NCI-H2107 (cell line): Measurements from ENCODE around the gene AIFM3.
"Not testable (repeated sequence)": the region's sequence is repeated elsewhere in the genome, so short reads cannot be mapped to it uniquely, and the experiment has no call there.

Source experiments
- DNase-seq: peaks from one replicate; lab custom pipeline; 2025; lab: John Stamatoyannopoulos, UW

The AIFM3 gene, protein sequence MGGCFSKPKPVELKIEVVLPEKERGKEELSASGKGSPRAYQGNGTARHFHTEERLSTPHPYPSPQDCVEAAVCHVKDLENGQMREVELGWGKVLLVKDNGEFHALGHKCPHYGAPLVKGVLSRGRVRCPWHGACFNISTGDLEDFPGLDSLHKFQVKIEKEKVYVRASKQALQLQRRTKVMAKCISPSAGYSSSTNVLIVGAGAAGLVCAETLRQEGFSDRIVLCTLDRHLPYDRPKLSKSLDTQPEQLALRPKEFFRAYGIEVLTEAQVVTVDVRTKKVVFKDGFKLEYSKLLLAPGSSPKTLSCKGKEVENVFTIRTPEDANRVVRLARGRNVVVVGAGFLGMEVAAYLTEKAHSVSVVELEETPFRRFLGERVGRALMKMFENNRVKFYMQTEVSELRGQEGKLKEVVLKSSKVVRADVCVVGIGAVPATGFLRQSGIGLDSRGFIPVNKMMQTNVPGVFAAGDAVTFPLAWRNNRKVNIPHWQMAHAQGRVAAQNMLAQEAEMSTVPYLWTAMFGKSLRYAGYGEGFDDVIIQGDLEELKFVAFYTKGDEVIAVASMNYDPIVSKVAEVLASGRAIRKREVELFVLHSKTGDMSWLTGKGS

DNA sequence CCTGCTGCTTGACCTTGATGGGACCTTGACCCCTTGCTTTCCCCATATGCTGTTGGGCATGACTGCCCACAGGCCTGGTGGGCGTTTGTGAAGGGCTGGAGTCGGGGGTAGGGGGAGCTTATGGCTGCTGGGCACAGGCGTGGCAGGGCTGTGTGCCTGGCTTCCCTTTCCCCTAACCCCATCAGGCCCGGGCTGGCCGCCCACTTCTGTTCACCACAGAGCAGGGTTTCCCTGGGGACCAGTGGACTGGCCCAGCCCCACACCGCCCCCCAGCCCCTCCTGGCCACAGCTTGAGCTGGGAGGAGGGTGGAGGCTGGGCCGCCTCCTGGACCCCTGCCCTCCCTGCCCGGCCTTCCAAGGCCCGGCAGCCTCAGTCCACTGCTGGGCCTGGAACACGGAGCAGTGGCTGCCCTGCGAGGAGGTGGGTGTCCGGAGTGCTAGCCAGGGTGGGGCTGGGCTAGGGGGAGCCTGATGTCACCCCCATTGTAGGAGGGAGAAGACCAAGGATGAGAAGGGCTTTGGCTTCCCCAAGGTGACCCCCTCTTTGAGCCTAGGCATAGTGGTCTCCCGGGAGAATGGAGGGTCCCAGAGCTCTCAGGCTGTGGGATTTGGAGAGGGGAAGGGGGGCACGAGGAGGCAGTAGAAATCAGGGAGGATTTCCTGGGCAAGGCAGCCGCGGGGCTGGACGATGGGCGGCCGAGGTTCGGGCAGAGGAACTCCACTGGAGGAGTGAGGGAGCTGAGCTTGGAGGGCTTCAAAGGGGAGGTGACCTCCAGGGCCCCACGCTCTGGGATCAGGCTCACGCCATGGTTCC is at the start of gene AIFM3:
Gene AIFM3, plus strand, starts transcription at position 373 of the 814 bp plus-strand sequence. CDS start 690 bp downstream, outside the sequence.
- no peak for DNase-seq

DNA sequence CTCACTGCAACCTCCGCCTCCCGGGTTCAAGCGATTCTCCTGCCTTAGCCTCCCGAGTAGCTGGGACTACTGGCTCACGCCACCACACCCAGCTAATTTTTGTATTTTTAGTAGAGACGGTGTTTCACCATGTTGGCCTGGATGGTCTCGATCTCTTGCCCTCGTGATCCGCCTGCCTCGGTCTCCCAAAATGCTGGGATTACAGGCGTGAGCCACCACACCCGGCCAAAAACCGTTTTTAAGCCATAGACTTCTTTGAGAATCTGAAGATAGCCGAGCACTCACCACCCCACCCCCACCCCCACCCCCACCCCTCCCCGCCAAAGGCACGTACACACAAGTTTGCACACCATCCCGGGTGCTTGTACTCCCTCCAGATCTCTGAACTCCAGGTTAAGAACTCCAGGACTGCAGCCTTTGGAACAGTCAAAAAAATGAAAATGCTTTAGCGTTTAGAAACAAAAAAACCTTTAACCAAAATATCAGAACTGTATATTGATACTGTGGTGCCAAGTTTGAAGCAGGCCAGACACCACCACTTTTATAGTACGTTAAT is 48.3 kb upstream of the AIFM3 start:
- DNase-seq: no peak

DNA sequence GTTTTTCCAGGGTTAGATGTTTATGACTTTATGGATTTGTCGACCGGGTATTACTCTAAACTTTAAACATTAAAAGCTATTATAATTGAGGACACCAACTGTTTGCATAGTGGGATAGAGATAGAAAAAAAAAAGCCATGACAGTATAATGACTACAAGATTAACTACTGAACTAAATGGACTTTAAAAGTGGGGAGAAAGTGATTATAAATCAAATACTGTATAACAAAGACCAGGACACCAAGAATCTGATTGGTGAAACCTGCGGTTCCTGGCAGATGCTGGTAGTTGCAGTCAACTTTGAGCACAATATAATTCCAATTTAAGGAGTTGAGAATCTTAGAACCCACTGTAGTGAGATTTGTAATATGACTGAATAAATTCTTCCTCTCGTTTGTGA is 47.3 kb upstream of the AIFM3 start:
- no peak for DNase-seq

DNA sequence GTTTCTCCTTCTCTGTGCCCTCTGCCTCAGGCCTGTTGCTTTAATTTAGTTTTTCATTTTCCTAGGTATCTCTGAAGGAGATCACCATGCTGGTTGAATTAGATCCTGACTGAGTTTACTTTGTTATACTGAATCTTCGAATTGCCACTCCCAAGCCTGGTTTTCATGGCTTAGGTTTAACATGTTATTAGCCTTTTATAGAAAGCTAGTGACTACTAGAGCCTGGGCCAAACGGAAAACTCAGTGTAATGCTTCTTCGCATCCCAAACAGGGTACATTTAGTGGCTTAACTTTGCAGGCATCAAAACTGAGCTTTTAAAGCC is 46.2 kb upstream of the AIFM3 start:
- DNase-seq: no peak

DNA sequence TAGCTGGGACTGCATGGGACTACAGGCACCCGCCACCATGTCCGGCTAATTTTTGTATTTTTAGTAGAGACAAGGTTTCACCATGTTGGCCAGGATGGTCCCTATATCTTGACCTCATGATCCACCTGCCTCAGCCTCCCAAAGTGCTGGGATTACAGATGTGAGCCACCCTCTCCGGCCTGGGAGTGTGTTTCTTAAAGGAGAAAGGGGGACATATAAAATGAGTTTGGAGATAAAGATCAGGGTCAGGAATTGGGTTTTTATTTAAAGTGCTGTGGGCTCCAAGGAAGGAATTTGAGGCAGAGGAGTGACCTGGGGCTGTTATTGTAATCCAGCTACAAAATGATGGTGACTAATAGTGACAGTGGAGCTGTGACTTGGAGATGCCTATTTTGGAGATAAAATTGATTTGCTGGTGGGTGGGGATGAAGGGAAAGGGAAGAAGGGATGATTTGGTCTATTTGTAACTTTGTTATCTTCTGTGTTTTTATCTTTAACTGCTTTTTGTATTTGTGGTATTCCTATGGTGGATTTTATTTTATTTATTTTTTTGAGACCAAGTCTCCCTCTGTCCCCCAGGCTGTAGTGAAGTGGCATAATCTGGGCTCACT is 44.8 kb upstream of the AIFM3 start:
- no peak for DNase-seq

DNA sequence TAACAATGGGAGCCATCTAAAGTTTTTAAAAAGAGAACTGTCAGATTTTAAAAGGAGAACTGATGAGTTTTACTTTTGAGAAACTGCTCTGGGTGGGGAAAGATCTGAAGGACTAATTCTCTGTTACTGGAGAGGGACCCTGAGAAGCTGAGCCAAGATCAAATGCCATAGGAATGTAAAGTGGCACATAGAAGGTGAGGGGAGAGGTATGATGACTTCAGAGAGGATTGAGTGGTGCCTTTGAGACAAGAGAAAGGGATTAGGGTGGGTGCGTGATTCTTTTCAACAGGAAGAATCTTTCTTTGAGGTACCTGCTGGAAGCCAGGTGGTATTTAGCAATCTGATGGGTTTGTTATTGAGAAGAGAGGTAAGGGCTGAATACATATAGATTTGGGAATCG is 40.8 kb upstream of the AIFM3 start:
- no peak for DNase-seq

DNA sequence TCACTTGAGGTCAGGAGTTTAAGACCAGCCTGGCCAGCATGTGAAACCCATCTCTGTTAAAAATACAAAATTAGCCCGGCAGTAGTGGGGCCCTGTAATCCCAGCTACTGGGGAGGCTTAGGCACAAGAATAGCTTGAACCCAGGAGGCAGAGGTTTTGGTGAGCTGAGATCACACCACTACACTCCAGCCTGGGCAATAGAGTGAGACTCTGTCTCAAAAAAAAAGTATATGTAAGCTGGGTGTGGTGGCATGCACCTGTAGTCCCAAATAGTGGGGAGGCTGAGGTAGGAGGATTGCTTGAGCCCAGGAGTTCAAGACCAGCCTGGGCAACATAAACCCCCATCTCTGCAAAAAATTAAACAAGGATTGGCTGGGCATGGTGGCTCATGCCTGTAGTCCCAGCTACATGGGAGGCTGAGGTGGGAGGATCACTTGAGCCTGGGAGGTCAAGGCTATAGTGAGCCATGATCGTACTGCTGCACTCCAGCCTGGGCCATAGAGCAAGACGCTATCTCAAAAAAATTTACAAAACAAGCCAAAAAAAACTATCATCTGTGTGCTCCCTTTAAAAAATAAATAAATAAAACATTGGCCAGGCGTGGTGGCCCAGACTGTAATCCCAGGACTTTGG is 39.0 kb upstream of the AIFM3 start:
- no peak for DNase-seq

DNA sequence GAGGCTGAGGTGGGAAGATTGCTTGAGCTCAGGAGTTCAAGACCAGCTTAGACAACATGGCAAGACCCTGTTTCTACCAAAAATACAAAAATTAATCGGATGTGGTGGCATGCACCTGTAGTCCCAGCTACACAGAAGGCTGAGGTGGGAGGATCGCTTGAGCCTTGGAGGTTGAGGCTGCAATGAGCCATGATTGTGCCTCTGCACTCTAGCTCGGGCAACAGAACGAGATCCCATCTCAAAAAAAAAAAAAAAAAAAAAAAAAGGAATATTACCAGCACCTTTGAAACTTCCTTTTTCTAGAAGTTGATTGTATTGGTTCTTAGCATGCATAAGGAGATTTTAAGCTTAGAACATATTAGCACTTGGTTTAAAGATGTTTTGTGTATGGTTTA is 38.5 kb upstream of the AIFM3 start:
- DNase-seq: no peak

DNA sequence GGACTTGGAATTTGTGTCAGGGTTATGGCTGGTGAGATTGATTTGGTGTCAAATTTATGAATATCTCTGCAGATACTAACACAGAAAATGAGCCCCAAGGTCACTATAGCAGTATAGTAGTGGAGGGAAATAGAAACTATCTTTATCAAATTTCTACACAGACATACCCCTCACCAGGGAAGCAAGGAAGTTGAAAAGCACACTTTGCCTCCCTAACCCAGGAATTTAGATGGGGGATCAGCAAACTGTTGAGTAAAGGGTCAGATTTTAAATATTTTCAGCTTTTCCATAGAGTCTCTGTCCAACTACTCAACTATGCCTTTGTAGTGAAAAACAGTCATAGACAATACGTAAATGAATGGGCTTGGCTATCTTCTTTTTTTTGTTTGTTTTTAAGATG is 37.1 kb upstream of the AIFM3 start:
- DNase-seq: no peak

DNA sequence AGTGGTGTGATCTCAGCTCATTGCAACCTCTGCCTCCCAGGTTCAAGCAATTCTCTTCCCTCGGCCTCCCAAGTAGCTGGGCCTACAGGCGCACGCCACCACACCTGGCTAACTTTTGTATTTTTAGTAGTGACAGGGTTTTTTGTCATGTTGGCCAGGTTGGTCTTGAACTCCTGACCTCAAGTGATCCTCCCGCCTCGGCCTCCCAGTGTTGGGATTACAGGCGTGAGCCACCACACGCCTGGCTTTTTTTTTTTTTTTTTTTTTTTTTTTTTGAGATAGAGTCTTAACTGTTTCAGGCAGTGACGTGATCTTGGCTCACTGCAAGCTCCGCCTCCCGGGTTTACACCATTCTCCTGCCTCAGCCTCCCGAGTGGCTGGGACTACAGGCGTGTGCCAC is 36.6 kb upstream of the AIFM3 start:
- not testable (repeated sequence) for DNase-seq

DNA sequence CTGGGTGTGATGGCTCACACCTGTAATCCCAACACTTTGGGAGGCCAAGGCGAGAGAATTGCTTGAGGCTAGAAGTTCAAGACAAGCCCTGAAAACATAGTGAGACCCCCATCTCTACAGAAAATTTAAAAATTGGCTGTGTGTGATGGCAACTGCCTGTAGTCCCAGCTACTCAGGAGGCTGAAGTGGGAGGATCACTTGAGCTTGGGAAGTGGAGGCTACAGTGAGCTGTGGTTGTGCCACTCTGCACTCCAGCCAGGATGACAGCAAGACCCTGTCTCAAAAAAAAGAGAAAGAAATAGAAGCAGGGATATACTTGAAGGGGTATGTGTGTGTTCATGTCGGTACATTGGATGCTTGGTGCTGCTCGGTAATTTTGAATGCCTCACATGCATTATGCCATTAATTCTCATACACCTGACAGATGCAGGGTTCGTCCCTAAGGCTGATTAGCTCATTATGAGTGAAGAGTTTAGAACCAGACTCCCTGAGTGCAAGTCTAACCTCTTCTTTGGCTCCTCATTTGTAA is 35.9 kb upstream of the AIFM3 start:
- no peak for DNase-seq

DNA sequence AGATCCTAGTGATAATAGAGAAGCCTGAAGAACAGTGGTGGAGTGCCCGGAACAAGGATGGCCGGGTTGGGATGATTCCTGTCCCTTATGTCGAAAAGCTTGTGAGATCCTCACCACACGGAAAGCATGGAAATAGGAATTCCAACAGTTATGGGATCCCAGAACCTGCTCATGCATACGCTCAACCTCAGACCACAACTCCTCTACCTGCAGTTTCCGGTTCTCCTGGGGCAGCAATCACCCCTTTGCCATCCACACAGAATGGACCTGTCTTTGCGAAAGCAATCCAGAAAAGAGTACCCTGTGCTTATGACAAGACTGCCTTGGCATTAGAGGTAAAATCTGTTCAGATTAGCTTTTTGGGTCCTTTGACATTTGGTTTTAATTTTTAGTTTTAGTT is 33.1 kb upstream of the AIFM3 start:
- no peak for DNase-seq

DNA sequence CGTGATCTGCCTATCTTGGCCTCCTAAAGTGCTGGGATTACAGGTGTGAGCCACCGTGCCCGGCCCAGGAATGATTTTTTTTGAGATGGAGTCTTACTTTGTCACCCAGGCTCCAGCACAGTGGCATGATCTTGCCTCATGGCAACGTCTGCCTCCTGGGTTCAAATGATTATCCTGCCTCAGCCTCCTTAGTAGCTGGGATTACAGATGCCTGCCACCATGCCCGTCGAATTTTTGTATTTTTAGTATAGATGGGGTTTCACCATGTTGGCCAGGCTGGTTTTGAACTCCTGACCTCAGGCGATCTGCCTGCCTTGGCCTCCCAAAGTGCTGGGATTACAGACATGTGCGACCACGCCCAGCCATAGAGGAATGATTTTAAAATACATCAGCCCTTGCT is 32.0 kb upstream of the AIFM3 start:
- DNase-seq: not testable (repeated sequence)

DNA sequence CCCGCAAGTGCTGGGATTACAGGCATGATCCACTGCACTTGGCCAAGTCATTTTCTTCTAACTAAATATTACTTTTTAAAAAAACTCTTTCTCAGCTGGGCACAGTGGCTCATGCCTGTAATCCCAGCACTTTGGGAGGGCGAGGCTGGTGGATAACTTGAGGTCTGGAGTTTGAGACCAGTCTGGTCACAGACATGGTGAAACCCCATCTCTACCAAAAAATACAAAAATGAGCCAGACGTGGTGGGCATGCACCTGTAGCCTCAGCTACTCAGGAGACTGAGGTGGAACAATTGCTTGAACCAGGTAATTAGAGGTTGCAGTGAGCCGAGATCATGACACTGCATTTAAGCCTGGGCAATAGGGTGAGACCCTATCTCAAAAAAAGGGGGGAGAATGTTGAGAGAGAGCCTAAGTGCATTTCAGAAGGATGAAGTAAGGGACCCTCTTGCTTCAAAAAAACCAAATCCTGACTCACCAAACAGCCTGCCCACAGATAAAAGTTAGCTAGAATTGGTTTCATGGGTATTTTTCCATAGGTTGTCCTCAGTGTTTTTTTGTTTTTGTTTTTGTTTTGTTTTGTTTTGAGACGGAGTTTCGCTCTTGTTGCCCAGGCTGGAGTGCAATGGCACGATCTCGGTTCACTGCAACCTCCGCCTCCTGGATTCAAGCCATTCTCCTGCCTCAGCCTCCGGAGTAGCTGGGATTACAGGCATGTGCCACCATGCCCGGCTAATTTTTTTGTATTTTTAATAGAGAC is 31.1 kb upstream of the AIFM3 start:
- DNase-seq: not testable (repeated sequence)

DNA sequence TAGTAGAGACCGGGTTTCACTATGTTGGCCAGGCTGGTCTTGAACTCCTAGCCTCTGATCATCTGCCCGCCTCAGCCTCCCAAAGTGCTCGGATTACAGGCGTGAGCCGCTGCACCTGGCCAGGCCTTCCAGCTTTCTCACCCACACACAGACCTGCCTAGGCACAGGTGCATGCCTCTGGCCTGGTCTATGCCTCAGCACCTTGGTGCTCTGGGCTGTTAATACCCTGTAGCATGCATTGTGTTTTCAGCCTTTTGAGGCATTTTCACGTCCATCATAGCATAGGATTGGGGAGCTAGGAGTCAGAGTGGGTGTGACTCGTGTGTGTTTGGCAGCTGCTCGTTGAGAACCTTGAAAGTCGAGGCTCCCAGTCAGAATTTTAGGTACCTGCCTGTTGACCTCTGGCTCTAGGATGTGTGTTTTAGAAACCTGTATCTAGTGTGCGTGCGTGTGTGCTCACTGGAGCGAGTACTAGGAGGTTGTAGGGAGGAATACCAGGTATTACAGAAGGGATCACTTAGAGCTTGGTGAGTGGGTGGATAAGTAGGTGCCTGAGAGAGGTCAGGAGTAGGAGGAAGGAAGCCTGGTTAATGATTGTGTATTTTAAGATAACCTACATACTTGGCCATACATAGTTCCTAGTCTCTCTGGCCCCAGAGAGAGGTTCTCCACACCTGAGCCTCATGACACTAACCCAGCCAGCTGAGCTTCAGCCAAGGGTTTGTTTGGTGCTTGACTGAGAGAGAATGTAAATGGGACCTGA is 29.8 kb upstream of the AIFM3 start:
- DNase-seq: no peak

DNA sequence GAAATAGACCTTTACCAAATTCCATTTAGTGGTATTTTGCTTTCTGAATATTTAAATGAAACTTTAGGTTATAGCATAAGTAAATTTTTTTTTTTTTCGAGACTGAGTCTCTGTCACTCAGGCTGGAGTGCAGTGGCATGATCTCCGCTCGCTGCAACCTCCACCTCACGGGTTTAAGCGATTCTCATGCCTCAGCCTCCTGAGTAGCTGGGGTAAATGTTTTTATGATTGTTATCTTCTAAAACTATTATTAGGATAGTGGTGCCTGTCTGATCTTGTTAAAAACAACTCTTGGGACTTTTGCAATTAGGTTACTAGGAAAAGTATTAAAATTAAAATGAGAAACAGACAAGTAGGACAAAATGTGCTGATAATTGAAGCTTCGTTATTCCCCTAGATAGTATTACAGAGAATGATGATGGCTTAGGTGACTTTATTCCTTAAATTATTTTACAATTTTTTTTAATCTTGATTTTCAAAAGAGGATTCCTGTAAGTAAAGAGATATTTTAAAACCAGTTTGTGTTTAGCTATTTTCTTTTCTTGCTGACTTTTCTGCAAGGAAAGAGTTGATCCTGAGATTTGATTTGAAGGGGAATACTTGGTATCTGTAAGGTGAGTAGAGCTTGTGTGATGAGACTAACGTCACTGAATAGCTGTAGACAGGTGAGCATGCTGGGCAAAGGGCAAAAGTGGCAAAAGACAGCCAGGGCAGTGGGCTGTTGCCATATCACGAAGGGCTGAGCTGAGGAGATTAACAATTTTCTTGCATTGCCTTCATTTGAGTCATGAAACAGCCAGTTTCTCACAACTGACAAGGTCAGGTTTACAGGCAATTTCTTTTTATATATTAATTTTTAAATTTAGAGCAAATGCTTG is 29.0 kb upstream of the AIFM3 start:
- DNase-seq: no peak

DNA sequence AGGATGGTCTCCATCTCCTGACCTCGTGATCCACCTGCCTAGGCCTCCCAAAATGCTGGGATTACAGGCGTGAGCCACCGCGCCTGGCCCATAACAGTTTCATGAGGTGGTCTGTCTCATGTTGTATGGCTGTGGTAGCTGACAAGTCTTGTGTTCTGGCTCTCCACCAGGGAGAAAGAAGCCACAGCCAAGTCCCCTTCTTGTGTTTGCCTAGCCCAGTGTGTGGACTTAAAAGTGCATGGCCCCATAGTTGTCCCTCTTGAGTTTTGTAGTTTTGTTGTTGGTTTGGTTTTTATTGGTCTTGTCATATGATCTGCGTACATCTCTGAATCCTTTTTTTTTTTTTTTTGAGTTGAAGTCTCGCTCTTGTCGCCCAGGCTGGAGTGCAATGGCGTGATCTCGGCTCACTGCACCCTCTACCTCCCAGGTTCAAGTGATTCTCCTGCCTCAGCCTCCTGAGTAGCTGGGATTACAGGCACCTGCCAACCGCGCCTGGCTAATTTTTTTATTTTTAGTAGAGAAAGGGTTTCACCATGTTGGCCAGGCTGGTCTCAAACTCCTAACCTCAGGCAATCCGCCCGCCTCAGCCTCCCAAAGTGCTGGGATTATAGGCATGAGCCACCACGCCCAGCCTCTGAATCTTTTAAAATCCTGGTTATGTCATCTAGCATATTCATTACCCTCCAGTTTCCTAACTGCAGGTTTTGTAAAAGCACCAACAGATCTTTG is 27.4 kb upstream of the AIFM3 start:
- not testable (repeated sequence) for DNase-seq

DNA sequence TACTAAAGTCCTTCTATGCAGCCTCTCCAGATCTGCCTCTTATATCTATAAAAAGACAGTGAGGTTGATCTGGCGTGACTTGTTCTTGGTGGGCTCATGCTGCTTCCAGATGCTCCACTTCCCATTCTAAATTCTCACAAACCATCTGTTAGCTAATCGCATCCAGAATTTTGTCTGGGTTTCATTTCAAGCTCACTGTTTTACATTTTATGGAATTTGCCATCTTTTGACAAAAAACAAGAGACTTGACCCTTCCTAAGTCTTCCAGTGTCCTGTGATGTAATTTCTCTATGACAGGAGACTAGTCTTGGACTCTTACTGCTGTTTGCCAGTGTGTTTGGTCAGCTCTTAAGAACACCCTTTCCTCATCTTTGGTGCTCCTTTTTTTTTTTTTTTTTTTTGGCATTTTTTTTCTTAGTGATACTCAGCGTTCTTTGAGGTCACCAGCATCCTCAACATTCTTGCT is 26.8 kb upstream of the AIFM3 start:
- DNase-seq: no peak
